Measurements from ENCODE around the gene CCDC195.

CCDC195 gene

DNA sequence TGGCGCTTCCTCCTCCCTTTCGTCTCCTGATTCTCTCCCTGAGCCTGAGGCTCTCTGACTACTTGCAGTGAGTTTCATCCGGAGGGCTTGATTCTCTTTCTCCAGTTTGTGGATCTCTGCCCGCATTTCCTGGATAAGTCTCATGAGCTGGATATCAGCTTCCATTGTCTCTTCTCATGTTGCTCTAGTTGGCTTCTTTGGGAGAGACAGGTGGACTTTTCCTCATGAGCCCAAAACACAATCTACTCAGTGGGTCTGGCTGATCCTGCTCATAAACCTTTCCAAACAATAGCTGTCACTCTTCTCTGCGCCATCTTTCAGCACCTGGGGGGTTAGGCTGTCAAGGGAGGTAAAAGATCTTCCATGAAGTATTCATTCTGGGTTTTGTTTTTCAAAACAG is at the start of gene CCDC195:
Gene CCDC195 (minus strand): TSS at position 165 of the 400 bp plus-strand sequence. CDS start 0 bp downstream, at position 165.
- in situ Hi-C loops (cut with MboI; ENCODE audit: low sequenced_read_pairs), result no loop called here

DNA sequence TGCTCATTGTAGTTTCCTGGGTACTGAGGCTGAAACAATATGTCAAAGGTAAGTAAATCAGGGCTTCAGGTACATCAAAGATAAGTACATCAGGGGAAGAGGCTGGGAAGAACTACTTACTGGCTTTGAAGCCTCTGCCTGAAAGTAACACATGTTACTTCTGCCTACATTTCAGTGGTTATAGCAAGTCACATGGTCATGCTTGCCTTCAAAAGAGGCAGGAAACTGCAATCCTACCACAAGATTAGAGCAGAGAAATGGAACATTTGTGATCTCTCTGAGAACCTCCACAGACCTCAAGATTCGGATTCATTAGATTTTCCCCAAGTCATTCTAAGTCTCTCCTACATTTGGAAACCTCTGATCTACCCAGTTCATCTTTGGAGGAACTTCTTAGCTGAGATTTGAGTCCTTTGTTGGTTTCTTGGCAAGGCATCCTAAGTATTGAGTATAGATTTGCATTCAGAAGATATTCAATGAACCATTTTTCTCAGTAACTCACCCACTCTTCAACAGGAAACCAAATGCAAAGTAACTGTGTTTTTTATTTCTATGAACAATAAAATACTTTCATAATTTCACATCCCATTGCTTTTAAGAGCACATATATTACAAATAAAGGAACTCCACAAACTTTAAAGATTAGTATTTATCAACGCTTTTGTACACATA is 48.5 kb upstream of the CCDC195 start:
- in situ Hi-C loops (cut with MboI; ENCODE audit: low sequenced_read_pairs), result no loop called here

GRCh38 chr2:224757934-224758548 is 41.9 kb upstream of the CCDC195 start:
- in situ Hi-C loops (cut with MboI; ENCODE audit: low sequenced_read_pairs), result no loop called here

- in situ Hi-C loops (cut with MboI; ENCODE audit: low sequenced_read_pairs), result no loop called here
Observed at GRCh38 chr2:224753743-224754540, 37.8 kb upstream of the CCDC195 start.

DNA sequence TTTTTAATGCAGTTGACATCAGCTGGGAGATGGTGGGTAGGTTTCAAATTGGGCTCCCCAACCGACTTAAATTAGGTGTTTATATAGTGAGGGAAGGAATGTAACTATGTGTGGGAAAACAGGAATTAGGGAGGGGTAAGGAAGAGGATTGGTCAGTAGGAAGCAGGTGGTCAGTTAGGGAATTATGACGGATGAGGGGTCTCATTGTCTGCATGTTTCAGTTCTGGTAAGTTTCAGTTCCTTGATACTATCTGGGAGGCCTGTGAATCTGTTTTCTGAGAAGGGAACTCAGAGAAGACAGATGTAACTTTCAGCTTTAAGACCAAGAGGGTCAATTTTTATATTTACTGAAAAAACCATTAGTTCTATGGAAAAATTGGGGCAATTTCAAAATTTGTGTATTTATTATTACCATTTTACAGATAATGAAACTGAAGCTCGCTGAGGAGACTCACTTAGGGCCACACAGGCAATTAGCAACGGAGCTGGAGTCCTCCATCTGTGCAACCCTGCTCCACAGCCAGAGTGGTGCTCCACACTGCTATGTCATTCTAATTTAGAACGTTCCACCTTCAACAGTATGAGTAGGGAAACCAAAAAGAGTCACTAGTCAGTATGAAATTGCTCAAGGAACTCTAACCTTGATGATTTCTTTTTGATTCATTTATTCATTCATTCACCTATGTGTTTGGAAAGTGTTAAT is 36.0 kb upstream of the CCDC195 start:
- in situ Hi-C loops (cut with MboI; ENCODE audit: low sequenced_read_pairs), result no loop called here

GRCh38 chr2:224749136-224749535 is 33.0 kb upstream of the CCDC195 start:
- in situ Hi-C loops (cut with MboI; ENCODE audit: low sequenced_read_pairs), result no loop called here

- in situ Hi-C loops (cut with MboI; ENCODE audit: low sequenced_read_pairs), result no loop called here
Observed at GRCh38 chr2:224747765-224748164, 31.6 kb upstream of the CCDC195 start.

GRCh38 chr2:224736227-224736626 is 20.1 kb upstream of the CCDC195 start:
- in situ Hi-C loops (cut with MboI; ENCODE audit: low sequenced_read_pairs), result no loop called here

DNA sequence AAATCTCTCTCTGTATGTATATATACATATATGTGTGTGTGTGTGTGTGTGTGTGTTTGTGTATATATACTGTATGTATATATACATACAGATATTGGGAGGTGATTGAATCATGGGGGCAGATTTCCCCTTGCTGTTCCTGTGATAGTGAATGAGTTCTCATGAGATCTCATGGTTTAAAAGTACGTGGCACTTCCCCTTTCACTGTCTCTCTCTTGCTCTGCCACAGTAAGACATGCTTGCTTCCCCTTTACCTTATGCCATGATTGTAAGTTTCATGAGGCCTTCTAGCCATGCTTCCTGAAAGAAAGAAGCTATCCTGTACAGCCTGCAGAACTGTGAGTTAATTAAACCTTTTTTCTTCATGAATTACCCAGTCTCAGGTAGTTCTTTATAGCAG is 18.8 kb upstream of the CCDC195 start:
- in situ Hi-C loops (cut with MboI; ENCODE audit: low sequenced_read_pairs), result no loop called here

DNA sequence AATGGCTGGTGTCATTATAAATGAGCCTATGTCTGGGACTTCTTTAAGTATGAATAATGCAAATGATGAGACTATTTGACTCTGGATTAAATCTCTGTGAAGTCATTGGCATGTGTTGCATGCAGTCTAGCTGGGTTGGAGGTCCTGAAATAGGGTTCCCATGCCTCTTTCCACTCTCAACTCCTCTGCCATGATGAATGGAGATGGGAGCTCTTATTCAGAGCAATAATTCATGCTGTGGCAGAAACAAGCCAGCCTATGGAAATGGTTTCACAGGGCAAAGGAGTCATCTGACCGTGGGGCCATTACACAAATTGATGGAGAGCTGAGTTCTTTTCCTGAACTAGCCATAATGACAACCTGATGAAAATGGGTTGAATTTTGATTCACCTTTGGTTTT is 15.5 kb upstream of the CCDC195 start:
- in situ Hi-C loops (cut with MboI; ENCODE audit: low sequenced_read_pairs), result no loop called here

- in situ Hi-C loops (cut with MboI; ENCODE audit: low sequenced_read_pairs), result no loop called here
Observed at GRCh38 chr2:224729435-224729834, 13.3 kb upstream of the CCDC195 start.

DNA sequence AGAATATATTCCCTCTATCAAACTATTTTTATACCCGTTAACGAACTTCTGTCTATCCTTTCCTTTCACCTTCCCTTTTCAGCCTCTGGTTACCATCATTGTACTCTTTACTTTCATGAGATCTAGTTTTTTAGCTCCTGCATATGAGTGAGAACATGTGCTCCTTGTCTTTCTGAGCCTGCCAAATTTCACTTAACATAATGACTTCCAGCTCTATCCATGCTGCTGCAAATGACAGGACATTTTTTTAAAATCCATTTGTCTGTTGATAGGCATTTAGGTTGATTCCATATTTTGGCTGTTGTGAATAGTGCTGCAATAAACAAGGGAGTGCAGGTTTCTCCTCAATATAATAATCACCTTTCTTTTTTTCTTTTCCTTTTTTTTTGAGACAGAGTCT is 8.2 kb upstream of the CCDC195 start:
- in situ Hi-C loops (cut with MboI; ENCODE audit: low sequenced_read_pairs), result no loop called here

DNA sequence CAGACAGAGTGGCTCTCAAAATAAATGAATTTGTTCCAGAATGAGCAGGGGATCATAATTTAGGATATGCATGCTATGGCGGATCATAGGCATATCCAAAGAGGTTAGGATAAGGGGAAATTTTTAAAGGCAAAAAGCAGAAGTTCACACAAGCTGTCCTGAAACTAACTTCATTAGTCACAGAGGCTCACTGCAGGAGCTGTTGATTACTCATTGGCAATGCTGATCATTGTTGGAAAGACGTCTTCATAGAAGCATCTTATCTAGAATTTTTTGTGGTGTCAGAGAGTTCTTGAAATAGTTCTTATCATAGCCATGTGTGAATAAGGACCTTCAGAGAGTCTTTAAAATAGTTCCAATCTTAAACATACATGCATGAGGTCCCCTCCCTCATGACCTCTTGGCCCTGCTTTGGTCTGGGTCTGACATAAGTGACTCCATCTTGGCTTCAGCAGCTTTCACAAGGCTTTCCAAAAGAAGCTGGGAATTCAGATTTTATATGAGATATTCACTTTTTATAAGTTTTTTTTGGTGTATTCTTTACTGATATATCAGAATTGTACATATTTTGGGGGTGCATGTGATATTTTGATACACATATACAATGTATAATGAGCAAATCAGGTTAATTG is 7.5 kb upstream of the CCDC195 start:
- in situ Hi-C loops (cut with MboI; ENCODE audit: low sequenced_read_pairs), result no loop called here

DNA sequence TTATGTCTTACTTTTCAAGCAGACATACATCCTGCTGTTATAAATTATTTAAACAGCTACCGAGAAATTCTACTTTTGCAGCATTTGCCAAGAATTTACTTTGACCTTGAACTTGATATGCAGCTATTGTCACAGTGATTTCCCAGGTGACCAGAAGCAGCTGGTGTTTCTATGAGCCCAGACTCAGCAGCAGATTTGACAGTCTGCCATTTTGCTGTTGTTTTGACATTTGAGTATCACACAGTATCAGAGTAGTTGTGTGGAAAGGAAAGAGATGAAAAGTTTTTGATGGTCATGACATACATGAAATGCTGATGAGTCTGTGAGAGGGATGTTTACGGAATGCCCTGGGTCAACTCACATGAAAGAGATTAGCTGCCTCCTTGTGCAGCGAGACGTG is 6.6 kb upstream of the CCDC195 start:
- in situ Hi-C loops (cut with MboI; ENCODE audit: low sequenced_read_pairs), result no loop called here

DNA sequence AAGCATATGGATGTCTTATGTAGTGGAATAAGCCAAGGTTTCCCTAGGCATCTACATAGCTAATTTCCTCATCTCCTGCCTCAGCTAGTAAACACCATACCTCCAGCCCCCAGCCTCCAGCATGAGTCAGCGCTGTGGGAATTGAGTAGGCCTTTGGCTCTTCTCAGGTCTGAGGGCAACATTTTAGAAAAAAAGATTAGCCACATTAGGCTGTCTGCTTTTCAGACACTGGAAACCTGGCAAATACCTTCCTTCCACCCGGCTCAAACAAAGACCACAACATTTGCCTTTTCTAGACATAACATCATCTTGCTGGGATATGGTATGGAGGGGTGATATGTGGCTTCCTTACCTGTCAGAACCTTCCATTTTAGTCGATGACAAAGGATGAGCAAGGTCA is 6.1 kb upstream of the CCDC195 start:
- in situ Hi-C loops (cut with MboI; ENCODE audit: low sequenced_read_pairs), result no loop called here

DNA sequence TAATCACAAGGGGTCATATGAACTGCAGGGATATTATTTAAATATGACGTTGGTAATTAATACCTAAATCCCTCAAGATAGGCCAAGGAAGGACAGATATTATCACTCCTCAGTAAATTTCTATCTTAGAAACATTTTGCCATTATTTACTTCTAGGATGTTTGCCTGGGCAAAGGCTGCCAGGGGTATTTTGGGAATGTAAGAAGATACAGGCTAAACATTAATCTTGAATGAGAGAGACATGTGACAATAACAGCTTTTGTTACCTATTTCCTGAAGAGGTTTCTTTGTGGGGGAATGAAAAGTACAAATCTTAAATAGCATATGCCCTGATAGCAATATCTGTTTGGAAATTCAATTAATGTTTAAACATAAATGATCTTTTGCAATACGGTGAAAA is 756 bp upstream of the CCDC195 start:
- in situ Hi-C loops (cut with MboI; ENCODE audit: low sequenced_read_pairs), result no loop called here

DNA sequence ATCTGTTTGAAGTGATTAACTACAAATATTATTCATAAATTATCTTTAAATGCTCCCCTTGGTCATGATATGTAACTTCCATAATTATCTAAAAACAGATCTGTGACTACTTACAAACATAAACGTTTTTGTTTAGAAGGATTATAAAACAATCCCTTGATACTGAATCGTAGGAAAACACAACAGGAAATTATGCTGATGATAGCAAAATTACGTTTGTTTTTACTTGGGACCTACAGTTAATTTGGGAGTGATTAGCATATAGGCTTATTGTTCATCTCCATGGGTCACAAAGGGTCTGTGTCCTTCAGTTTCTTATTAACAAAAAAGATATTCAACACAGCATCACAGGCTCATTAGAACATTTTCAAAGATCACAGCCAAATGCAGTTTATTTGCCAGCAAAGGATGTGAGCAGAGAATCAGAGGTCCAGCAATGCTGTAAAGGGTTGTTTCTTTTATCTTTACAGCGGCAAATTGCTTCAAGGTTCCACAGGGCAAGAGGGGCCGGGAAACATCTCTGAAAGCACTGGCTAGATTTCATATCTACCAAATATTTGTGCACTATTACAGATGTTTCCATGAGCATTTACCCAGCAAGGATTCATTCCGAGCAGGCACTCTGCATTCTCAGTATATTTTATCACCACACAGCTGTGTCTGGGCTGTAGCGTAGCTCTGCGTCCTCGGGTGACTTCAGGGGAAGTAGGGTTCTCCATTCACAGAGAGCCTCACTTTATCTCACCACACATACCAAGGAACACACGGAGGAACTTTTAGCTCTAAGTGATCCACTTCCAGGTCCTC is 4.1 kb downstream of the CCDC195 start:
- in situ Hi-C loops (cut with MboI; ENCODE audit: low sequenced_read_pairs), result no loop called here

DNA sequence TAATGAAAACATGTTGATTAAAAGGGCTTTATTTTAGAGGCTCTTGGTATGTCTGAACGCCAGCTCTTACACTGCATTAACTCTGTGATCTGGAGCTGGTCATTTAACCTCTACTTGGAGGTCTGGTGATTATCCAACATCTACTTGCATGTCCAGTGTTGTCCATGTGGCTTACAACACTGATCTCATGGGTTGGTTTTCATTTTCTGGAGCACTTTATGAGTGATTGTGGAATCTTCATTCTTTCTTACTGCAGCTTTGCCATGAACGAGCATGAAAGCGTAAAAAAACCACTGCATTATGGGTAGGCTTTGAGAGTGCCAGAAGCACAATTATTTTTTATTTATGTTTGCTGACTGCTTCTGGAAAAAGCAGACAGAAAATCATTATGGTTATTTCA is 4.8 kb downstream of the CCDC195 start:
- in situ Hi-C loops (cut with MboI; ENCODE audit: low sequenced_read_pairs), result no loop called here

DNA sequence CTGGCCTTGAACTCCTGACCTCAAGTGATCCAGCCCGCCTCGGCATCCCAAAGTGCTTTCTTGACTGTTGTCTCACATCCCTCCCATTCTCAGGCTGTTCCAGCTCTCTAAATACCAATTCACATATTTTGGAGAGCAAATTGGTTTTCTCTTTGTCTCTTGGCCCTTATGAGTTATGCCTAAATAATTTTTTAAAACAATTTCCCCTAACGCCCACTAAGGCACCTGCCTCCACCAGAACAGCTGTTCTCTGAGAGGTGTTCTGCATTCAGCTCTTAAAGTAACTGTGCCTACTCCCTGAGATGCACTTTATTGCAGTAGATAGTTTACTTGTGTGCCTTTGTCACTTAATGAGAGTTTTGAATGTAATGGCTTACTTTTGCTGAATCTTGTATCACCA is 6.9 kb downstream of the CCDC195 start:
- in situ Hi-C loops (cut with MboI; ENCODE audit: low sequenced_read_pairs), result no loop called here

- in situ Hi-C loops (cut with MboI; ENCODE audit: low sequenced_read_pairs), result no loop called here
Observed at GRCh38 chr2:224694502-224694901, 21.7 kb downstream of the CCDC195 start.
